ENCODE measurements around the gene SERINC1. TPM values are rescaled to one million over a fixed set of nuclear protein-coding genes. Genes with fewer than 3 reads are reported as not detected.

The SERINC1 gene
- total and polyA plus RNA-seq, 9 donors: 125 to 207 (median 160) TPM

DNA sequence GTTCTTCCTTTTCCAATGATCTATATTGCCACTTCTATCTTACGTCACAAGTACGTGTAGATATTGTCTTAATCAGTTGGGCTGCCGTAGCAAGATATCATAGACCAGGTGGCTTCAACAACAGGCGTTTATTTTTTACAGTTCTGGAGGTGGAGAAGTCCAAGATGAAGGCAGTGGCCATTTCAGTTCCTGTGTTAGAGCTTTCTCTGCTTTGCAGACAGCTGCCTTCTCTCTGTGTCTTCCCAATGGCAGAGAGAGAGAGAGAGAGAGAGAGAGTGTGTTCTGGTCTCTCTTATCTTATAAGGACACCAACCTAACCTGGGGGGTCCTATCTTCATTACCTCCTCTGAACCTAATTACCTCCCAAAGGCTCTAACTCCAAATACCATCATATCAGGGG is 63.9 kb downstream of the SERINC1 start:
- Histone ChIP-seq H3K27ac (no peak overlapping the region), H3K4me3 (no peak overlapping the region), H3K4me1 (ENCODE audit: insufficient read depth) (peaks cover 3% of the 10 kb centered on the region), H3K36me3 (no peaks in the 10 kb centered on the region), H3K9me3 (no peaks in the 10 kb centered on the region), H3K27me3 (no peaks in the 10 kb centered on the region)
- WGBS, 3 donors: 63 to 92% (median 67%) methylated on average over 4 of the region's 4 CpGs
- TF ChIP-seq EP300 (IDR thresholded peaks at IDR 0.05): no peak
- no peak for TF ChIP-seq POLR2A (IDR thresholded peaks at IDR 0.05)
- no peak for TF ChIP-seq CTCF (IDR thresholded peaks at IDR 0.05)
- no peak for DNase-seq
- intact Hi-C loops (cut with DNase I): no loop called here

- WGBS, 3 donors: 97 to 100% (median 97%) methylated on average over 1 of the region's 1 CpG
- intact Hi-C loops (cut with DNase I): no loop called here
- Histone ChIP-seq H3K4me3 (no peak overlapping the region), H3K27me3 (no peaks in the 10 kb centered on the region), H3K4me1 (ENCODE audit: insufficient read depth) (peaks cover 3% of the 10 kb centered on the region), H3K9me3 (no peaks in the 10 kb centered on the region), H3K36me3 (no peaks in the 10 kb centered on the region), H3K27ac (no peak overlapping the region)
- DNase-seq: no peak
- TF ChIP-seq POLR2A (IDR thresholded peaks at IDR 0.05) (no peak), EP300 (IDR thresholded peaks at IDR 0.05) (no peak), CTCF (IDR thresholded peaks at IDR 0.05) (no peak)
Measured at GRCh38 chr6:122406187-122406586, 65.4 kb downstream of the SERINC1 start.

DNA sequence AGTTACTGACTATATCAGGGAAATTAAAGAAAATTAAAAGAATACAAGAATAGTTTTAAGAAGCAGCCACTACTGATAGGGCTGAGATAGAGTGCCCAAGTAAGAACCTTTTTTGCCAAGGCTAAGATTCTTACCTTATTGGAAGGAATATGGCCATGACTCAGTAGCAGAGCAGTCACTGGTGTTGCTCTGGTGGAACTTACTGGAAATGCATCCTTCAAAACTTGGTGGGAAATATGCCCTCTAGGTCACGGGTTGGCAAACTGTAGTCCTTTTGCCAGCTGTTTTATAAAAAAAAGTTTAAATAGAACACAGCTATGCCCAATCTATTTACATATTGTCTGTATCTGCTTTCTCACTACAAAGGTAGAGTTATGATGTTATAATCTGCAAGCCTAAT is 66.2 kb downstream of the SERINC1 start:
- H3K36me3 ChIP-seq: no peaks in the 10 kb centered on the region
- intact Hi-C loops (cut with DNase I): no loop called here
- H3K4me3 ChIP-seq: no peak overlapping the region
- H3K27me3 ChIP-seq: no peaks in the 10 kb centered on the region
- peaks cover 4% of the 10 kb centered on the region for H3K4me1 ChIP-seq (ENCODE audit: insufficient read depth)
- H3K9me3 ChIP-seq: no peaks in the 10 kb centered on the region
- no peak overlapping the region for H3K27ac ChIP-seq
- 88 to 95% (median 95%) methylated on average over 1 of the region's 1 CpG for WGBS, 3 donors
- TF ChIP-seq POLR2A (IDR thresholded peaks at IDR 0.05) (no peak), CTCF (IDR thresholded peaks at IDR 0.05) (no peak), EP300 (IDR thresholded peaks at IDR 0.05) (no peak)
- DNase-seq: no peak

- WGBS, 3 donors: 62 to 66% (median 64%) methylated on average over 2 of the region's 2 CpGs
- intact Hi-C loops (cut with DNase I): no loop called here
- Histone ChIP-seq H3K9me3 (no peaks in the 10 kb centered on the region), H3K4me3 (no peak overlapping the region), H3K27ac (no peak overlapping the region), H3K4me1 (ENCODE audit: insufficient read depth) (peaks cover 4% of the 10 kb centered on the region), H3K27me3 (no peaks in the 10 kb centered on the region), H3K36me3 (no peaks in the 10 kb centered on the region)
- no peak for DNase-seq
- TF ChIP-seq EP300 (IDR thresholded peaks at IDR 0.05) (no peak), CTCF (IDR thresholded peaks at IDR 0.05) (no peak), POLR2A (IDR thresholded peaks at IDR 0.05) (no peak)
Measured at GRCh38 chr6:122404444-122404843, 67.2 kb downstream of the SERINC1 start.

DNA sequence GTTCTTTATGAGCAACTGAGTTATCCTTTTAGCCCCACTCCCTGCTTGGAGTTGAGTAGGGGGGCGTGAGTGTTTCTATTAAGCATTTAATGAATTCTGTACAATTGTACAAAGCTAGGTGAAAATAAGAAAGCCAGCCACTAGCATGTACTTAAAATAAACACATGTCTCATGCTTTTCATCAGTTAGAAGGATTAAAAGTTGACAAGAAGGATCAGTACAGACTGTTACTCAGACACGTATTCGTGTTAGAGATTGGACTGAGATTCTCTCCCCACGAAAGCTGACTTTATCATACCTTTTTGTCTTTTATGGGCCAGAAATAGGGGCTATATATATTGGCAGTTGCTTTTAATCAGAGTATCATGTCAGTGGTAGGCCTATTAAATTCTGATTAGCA is 70.5 kb downstream of the SERINC1 start:
- 66 to 71% (median 71%) methylated on average over 4 of the region's 4 CpGs for WGBS, 3 donors
- Histone ChIP-seq H3K4me1 (ENCODE audit: insufficient read depth) (peaks cover 4% of the 10 kb centered on the region), H3K27me3 (no peaks in the 10 kb centered on the region), H3K27ac (no peak overlapping the region), H3K36me3 (no peaks in the 10 kb centered on the region), H3K9me3 (no peaks in the 10 kb centered on the region), H3K4me3 (no peak overlapping the region)
- TF ChIP-seq POLR2A (IDR thresholded peaks at IDR 0.05) (no peak), EP300 (IDR thresholded peaks at IDR 0.05) (no peak), CTCF (IDR thresholded peaks at IDR 0.05) (no peak)
- intact Hi-C loops (cut with DNase I): no loop called here
- no peak for DNase-seq

All from ovary (tissue), 9 donors.